Hepatocyte (in vitro differentiated cells): ENCODE results near the gene PLA2G12A. TPM values are rescaled to one million over a fixed set of nuclear protein-coding genes. Genes with fewer than 3 reads are reported as not detected.

Experiments used
- DNase-seq: peaks from one replicate; pipeline ENCODE4 v3.0.0-alpha.2; 2016; ENCODE audit warnings: low spot score
- H2AFZ ChIP-seq: fragments of 200-600 bp; sonication (generic); 2 replicates; pipeline ENCODE4 v1.6.0; 2016; ENCODE audit warnings: antibody characterized with exemption, mild to moderate bottlenecking
- H3K27ac ChIP-seq: fragments of 200-600 bp; sonication (generic); 2 replicates; pipeline ENCODE4 v1.5.1; 2016; ENCODE audit warnings: mild to moderate bottlenecking
- H3K27me3 ChIP-seq: fragments of 200-600 bp; sonication (generic); 2 replicates; pipeline ENCODE4 v1.6.1; 2016
- H3K36me3 ChIP-seq: fragments of 200-600 bp; sonication (generic); replicated peaks from 2 replicates; pipeline ENCODE4 v1.5.1; 2016; ENCODE audit warnings: low read depth; ENCODE audit not compliant: insufficient read depth
- H3K4me1 ChIP-seq: fragments of 200-600 bp; sonication (generic); 2 replicates; pipeline ENCODE4 v1.5.1; 2016; ENCODE audit warnings: mild to moderate bottlenecking, moderate library complexity; ENCODE audit not compliant: insufficient read depth
- H3K4me2 ChIP-seq: fragments of 200-600 bp; sonication (generic); 2 replicates; pipeline ENCODE4 v1.6.0; 2016
- H3K4me3 ChIP-seq: fragments of 200-600 bp; sonication (generic); 2 replicates; pipeline ENCODE4 v1.5.1; 2016; ENCODE audit warnings: mild to moderate bottlenecking
- H3K79me2 ChIP-seq: fragments of 200-600 bp; sonication (generic); 2 replicates; pipeline ENCODE4 v1.6.0; 2017; ENCODE audit warnings: mild to moderate bottlenecking
- H3K9me2 ChIP-seq: fragments of 200-600 bp; sonication (generic); replicated peaks from 2 replicates; pipeline ENCODE4 v1.6.0; 2017; ENCODE audit warnings: mild to moderate bottlenecking; ENCODE audit not compliant: insufficient read depth
- H3K9me3 ChIP-seq: fragments of 200-600 bp; sonication (generic); 2 replicates; pipeline ENCODE4 v1.5.1; 2016; ENCODE audit warnings: low read depth, mild to moderate bottlenecking
- H4K20me1 ChIP-seq: fragments of 200-600 bp; sonication (generic); 2 replicates; pipeline ENCODE4 v1.6.0; 2016; ENCODE audit warnings: mild to moderate bottlenecking; ENCODE audit not compliant: insufficient read depth, poor library complexity, severe bottlenecking
- CTCF ChIP-seq: fragments of 200-600 bp; sonication (generic); IDR thresholded peaks from 2 replicates; pipeline ENCODE4 v1.5.1; 2016; ENCODE audit warnings: antibody characterized with exemption, mild to moderate bottlenecking; ENCODE audit not compliant: poor library complexity
- EZH2 ChIP-seq: fragments of 200-600 bp; sonication (generic); IDR thresholded peaks from 2 replicates; pipeline ENCODE4 v1.6.1; 2016; ENCODE audit warnings: antibody characterized with exemption, mild to moderate bottlenecking, borderline replicate concordance
- EZH2phosphoT487 ChIP-seq: fragments of 200-600 bp; sonication (generic); IDR thresholded peaks from one replicate; pipeline ENCODE4 v1.6.1; 2018; ENCODE audit warnings: antibody characterized with exemption, mild to moderate bottlenecking, low read depth, moderate library complexity; ENCODE audit not compliant: unreplicated experiment, severe bottlenecking
- WGBS: methylation state at CpG from one replicate; pipeline ENCODE4 v1.1.6; 2016; ENCODE audit warnings: low lambda C conversion rate; ENCODE audit errors: missing lambda C conversion rate; 5-methylcytosine and 5-hydroxymethylcytosine counted together
- polyA plus RNA-seq: library from polyadenylated mRNA; unstranded; fragments of >200 nt; fragmentation: Nextera tagmentation; extraction: Ambion mirVana; gene quantifications from 2 replicates; pipeline ENCODE4 v1.2.1, GENCODE V29; 2016
- total RNA-seq: library from RNA; depleted of rRNA; stranded (reverse); fragments of >200 nt; gene quantifications from 2 replicates; pipeline ENCODE4 v1.2.3, GENCODE V29; 2014

The PLA2G12A gene
- total and polyA plus RNA-seq, 2 experiments from 2014 or later: 32.7 to 91.4 TPM

GRCh38 chr4:109746728-109747127 is 16.9 kb upstream of the PLA2G12A start:
- H4K20me1 ChIP-seq: no peaks in the 10 kb centered on the region
- DNase-seq: no peak
- H2AFZ ChIP-seq: no peak overlapping the region
- H3K27ac ChIP-seq: no peak overlapping the region
- H3K9me2 ChIP-seq: no peaks in the 10 kb centered on the region
- H3K27me3 ChIP-seq: no peaks in the 10 kb centered on the region
- H3K79me2 ChIP-seq: no peaks in the 10 kb centered on the region
- WGBS: 84% methylated on average over 2 of the region's 2 CpGs
- TF ChIP-seq EZH2phosphoT487 (no peak), CTCF (no peak), EZH2 (no peak)
- no peak overlapping the region for H3K4me2 ChIP-seq
- no peaks in the 10 kb centered on the region for H3K4me1 ChIP-seq
- no peaks in the 10 kb centered on the region for H3K36me3 ChIP-seq
- no peaks in the 10 kb centered on the region for H3K9me3 ChIP-seq
- H3K4me3 ChIP-seq: no peak overlapping the region

GRCh38 chr4:109745830-109746229 is 16.0 kb upstream of the PLA2G12A start:
- DNase-seq: no peak
- no peak for TF ChIP-seq CTCF
- TF ChIP-seq EZH2: no peak
- no peak for TF ChIP-seq EZH2phosphoT487
- H3K36me3 ChIP-seq: no peaks in the 10 kb centered on the region
- H3K4me1 ChIP-seq: no peaks in the 10 kb centered on the region
- H3K79me2 ChIP-seq: no peaks in the 10 kb centered on the region
- no peak overlapping the region for H3K4me3 ChIP-seq
- H3K9me3 ChIP-seq: no peaks in the 10 kb centered on the region
- H2AFZ ChIP-seq: no peak overlapping the region
- H4K20me1 ChIP-seq: no peaks in the 10 kb centered on the region
- no peaks in the 10 kb centered on the region for H3K9me2 ChIP-seq
- H3K27ac ChIP-seq: no peak overlapping the region
- H3K4me2 ChIP-seq: no peak overlapping the region
- no peaks in the 10 kb centered on the region for H3K27me3 ChIP-seq

GRCh38 chr4:109739547-109739946 is 9.7 kb upstream of the PLA2G12A start:
- Histone ChIP-seq H3K27me3 (no peaks in the 10 kb centered on the region), H3K36me3 (no peaks in the 10 kb centered on the region), H3K79me2 (no peaks in the 10 kb centered on the region), H3K9me3 (no peaks in the 10 kb centered on the region), H3K9me2 (no peaks in the 10 kb centered on the region), H3K4me1 (peaks cover 18% of the 10 kb centered on the region), H3K4me2 (no peak overlapping the region), H3K27ac (no peak overlapping the region), H4K20me1 (no peaks in the 10 kb centered on the region), H3K4me3 (no peak overlapping the region), H2AFZ (no peak overlapping the region)
- WGBS: 64% methylated on average over 3 of the region's 3 CpGs
- DNase-seq: no peak
- no peak for TF ChIP-seq EZH2phosphoT487
- no peak for TF ChIP-seq EZH2
- no peak for TF ChIP-seq CTCF
